Naive B cell (primary cell): Measurements from ENCODE around the gene DPYSL5. TPM values are rescaled to one million over a fixed set of nuclear protein-coding genes. Genes with fewer than 3 reads are reported as not detected.
"Not testable (repeated sequence)": the region's sequence is repeated elsewhere in the genome, so short reads cannot be mapped to it uniquely, and the experiment has no call there.

Source experiments
- ATAC-seq, 2 donors: fragments of 150-1000 bp; cut with Tn5 transposase; 2 replicates each; pipeline ENCODE4 v1.10.0; 2021; ENCODE audit warnings: low read depth in 2 of 2, mild to moderate bottlenecking in 2 of 2, moderate library complexity in 2 of 2
- DNase-seq: peaks from one replicate; pipeline ENCODE4 v3.0.0; 2022
- H3K27ac Mint-ChIP-seq, 6 donors: one replicate each; pipeline ENCODE4 v1.8.0; 2020 to 2022; ENCODE audit warnings: mild to moderate bottlenecking in 6 of 6, mixed read lengths in 6 of 6, moderate library complexity in 5 of 6, inconsistent platforms in 2 of 6
- H3K27me3 Mint-ChIP-seq, 3 donors: one replicate each; pipeline ENCODE4 v1.8.0; 2021 to 2022; ENCODE audit warnings: mixed read lengths in 3 of 3, mild to moderate bottlenecking in 1 of 3
- H3K36me3 Mint-ChIP-seq, 2 donors: one replicate each; pipeline ENCODE4 v1.8.0; 2020 to 2022; ENCODE audit warnings: mixed read lengths in 2 of 2, inconsistent platforms in 1 of 2, mild to moderate bottlenecking in 1 of 2
- H3K4me1 Mint-ChIP-seq, 3 donors: one replicate each; pipeline ENCODE4 v1.8.0; 2020 to 2022; ENCODE audit warnings: mixed read lengths in 3 of 3, inconsistent platforms in 1 of 3, mild to moderate bottlenecking in 1 of 3, moderate library complexity in 1 of 3
- H3K4me3 Mint-ChIP-seq, 8 donors: one replicate each; pipeline ENCODE4 v1.8.0; 2020 to 2022; ENCODE audit warnings: mild to moderate bottlenecking in 8 of 8, mixed read lengths in 8 of 8, moderate library complexity in 8 of 8, inconsistent platforms in 2 of 8
- H3K9me3 Mint-ChIP-seq, 7 donors: one replicate each; pipeline ENCODE4 v1.8.0; 2020 to 2022; ENCODE audit warnings: mixed read lengths in 7 of 7, mild to moderate bottlenecking in 5 of 7, inconsistent platforms in 2 of 7, moderate library complexity in 1 of 7
- polyA plus RNA-seq, 6 donors: library from polyadenylated mRNA; unstranded; fragments of 300-500 nt; fragmentation: Illumina TruSeq; gene quantifications; one replicate each; pipeline ENCODE4 v1.2.3, GENCODE V29; 2021; ENCODE audit warnings: low read depth in 6 of 6

Gene DPYSL5, protein sequence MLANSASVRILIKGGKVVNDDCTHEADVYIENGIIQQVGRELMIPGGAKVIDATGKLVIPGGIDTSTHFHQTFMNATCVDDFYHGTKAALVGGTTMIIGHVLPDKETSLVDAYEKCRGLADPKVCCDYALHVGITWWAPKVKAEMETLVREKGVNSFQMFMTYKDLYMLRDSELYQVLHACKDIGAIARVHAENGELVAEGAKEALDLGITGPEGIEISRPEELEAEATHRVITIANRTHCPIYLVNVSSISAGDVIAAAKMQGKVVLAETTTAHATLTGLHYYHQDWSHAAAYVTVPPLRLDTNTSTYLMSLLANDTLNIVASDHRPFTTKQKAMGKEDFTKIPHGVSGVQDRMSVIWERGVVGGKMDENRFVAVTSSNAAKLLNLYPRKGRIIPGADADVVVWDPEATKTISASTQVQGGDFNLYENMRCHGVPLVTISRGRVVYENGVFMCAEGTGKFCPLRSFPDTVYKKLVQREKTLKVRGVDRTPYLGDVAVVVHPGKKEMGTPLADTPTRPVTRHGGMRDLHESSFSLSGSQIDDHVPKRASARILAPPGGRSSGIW
- polyA plus RNA-seq = not detected

GRCh38 chr2:26847655-26848335, at the start of gene DPYSL5:
TSS of gene DPYSL5 (plus strand) at chr2:26848132. CDS start at chr2:26898500, 50,368 bp downstream.
- peak within 1 kb of the TSS in 1 of 6 donors; percentile 61 for H3K27ac Mint-ChIP-seq
- peaks cover 57 to 69% (median 65%) of the 10 kb centered on the region in 3 donors for H3K27me3 Mint-ChIP-seq
- peak in 1 of 2 donors; percentile 27 for ATAC-seq
- no peaks in the 10 kb centered on the region for H3K36me3 Mint-ChIP-seq
- no peaks in the 10 kb centered on the region for H3K9me3 Mint-ChIP-seq
- peak; percentile 6 for DNase-seq
- H3K4me1 Mint-ChIP-seq = peaks cover 9 to 21% (median 16%) of the 10 kb centered on the region in 3 donors
- peak within 1 kb of the TSS; percentile 63 to 90 (median 84) for H3K4me3 Mint-ChIP-seq

DNA sequence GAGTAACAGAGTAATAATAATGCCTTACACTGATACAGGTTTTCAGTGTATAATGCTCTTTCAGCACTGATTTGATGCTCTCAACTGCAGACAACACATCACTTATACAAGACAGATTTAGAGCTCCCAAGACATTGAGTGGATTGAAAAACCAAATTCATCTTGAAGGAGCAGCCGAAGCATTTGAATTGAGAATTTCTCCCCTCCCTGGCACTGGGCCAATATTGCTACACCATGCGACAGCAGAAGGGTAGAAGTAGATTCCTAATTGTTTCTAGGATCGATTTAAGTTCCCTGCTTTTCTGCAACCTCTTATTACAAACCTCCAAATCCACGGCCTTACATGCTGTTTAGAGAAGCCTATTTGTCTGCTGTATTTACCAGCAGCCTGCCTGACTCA, 46.6 kb upstream of the DPYSL5 start:
- no peak overlapping the region for H3K27ac Mint-ChIP-seq
- no peak for ATAC-seq

GRCh38 chr2:26801796-26802195, 46.1 kb upstream of the DPYSL5 start:
- H3K9me3 Mint-ChIP-seq = no peaks in the 10 kb centered on the region
- no peaks in the 10 kb centered on the region for H3K27me3 Mint-ChIP-seq
- H3K4me3 Mint-ChIP-seq = no peak overlapping the region
- H3K4me1 Mint-ChIP-seq = no peaks in the 10 kb centered on the region
- H3K36me3 Mint-ChIP-seq = no peaks in the 10 kb centered on the region
- no peak for DNase-seq
- no peak for ATAC-seq
- H3K27ac Mint-ChIP-seq = no peak overlapping the region

More for the DNA sequence above, 46.6 kb upstream of the DPYSL5 start:
- Mint-ChIP-seq H3K9me3 (no peaks in the 10 kb centered on the region), H3K4me3 (no peak overlapping the region), H3K4me1 (no peaks in the 10 kb centered on the region), H3K27me3 (no peaks in the 10 kb centered on the region), H3K36me3 (no peaks in the 10 kb centered on the region)
- DNase-seq = no peak

GRCh38 chr2:26805241-26805676, 42.7 kb upstream of the DPYSL5 start:
- no peak overlapping the region for H3K27ac Mint-ChIP-seq
- no peak for DNase-seq
- peaks cover 0 to 4% (median 0%) of the 10 kb centered on the region in 3 donors for H3K4me1 Mint-ChIP-seq
- H3K9me3 Mint-ChIP-seq = no peaks in the 10 kb centered on the region
- no peak for ATAC-seq
- H3K36me3 Mint-ChIP-seq = no peaks in the 10 kb centered on the region
- H3K27me3 Mint-ChIP-seq = peaks cover 2 to 6% (median 4%) of the 10 kb centered on the region in 3 donors
- H3K4me3 Mint-ChIP-seq = no peak overlapping the region

DNA sequence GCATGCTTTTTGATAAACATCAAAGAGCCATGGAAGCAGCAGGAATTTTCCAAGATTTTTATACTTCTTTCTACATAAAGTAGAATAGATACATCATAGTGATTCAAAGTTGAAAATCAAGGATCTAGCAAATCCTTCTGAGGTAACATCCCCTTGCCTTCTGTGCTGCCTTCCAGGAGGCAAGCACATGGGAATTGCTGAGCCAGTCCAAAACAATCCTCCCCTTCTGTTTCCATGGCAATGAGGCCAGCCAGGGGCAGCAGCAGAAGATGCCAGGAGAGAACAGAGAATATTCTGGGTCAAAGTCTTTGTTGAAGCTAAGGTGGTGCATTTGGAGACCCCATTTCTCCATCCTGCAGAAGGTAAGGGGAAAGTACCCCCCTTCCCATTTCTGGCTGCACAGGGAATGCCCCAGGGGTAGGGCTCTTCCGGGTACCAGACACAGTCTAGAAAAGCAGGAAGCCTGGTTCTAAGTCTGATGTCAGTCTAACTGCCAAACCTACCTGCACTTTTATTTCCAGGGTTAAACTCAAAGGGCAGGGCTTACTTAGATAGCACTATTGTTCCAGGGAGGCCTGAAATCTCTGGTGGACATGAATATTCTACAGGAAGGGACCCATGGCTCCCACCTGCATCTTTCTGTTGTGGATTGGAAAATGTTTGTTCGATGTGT, 40.0 kb upstream of the DPYSL5 start:
- peaks cover 0 to 7% (median 0%) of the 10 kb centered on the region in 3 donors for H3K4me1 Mint-ChIP-seq
- ATAC-seq = no peak
- no peak overlapping the region for H3K27ac Mint-ChIP-seq
- peaks cover 18 to 25% (median 19%) of the 10 kb centered on the region in 3 donors for H3K27me3 Mint-ChIP-seq
- peaks cover 0 to 3% (median 0%) of the 10 kb centered on the region in 7 donors for H3K9me3 Mint-ChIP-seq
- no peak overlapping the region for H3K4me3 Mint-ChIP-seq
- no peak for DNase-seq
- H3K36me3 Mint-ChIP-seq = no peaks in the 10 kb centered on the region

DNA sequence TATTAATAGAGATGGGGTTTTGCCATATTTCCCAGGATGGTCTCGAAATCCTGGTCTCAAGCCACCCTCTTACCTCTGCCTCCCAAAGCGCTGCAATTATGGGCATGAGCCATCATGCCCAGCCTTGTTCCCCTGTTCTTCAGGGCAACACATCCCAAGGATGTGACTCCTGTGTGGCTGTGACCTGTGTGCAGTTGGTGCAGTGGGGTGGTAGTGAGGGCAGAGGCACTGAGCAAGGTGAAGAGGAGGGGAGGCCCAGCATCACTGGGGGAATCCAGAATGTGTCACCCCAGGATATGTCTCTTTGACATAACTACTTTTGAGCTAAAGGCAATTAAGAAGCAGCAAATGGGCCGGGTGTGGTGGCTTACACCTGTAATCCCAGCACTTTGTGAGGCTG, 38.7 kb upstream of the DPYSL5 start:
- H3K9me3 Mint-ChIP-seq = peaks cover 0 to 3% (median 0%) of the 10 kb centered on the region in 7 donors
- ATAC-seq = no peak
- peaks cover 19 to 35% (median 26%) of the 10 kb centered on the region in 3 donors for H3K27me3 Mint-ChIP-seq
- H3K4me3 Mint-ChIP-seq = peak overlapping the region in 1 of 8 donors; percentile 3
- H3K27ac Mint-ChIP-seq = no peak overlapping the region
- H3K4me1 Mint-ChIP-seq = peaks cover 0 to 7% (median 0%) of the 10 kb centered on the region in 3 donors
- DNase-seq = no peak
- no peaks in the 10 kb centered on the region for H3K36me3 Mint-ChIP-seq

- peak overlapping the region in 2 of 6 donors; percentile 13 to 40 for H3K27ac Mint-ChIP-seq
- no peak overlapping the region for H3K4me3 Mint-ChIP-seq
- H3K36me3 Mint-ChIP-seq = no peaks in the 10 kb centered on the region
- no peak for DNase-seq
- H3K4me1 Mint-ChIP-seq = peaks cover 0 to 7% (median 0%) of the 10 kb centered on the region in 3 donors
- ATAC-seq = no peak
- H3K9me3 Mint-ChIP-seq = peaks cover 0 to 3% (median 0%) of the 10 kb centered on the region in 7 donors
- peaks cover 21 to 35% (median 29%) of the 10 kb centered on the region in 3 donors for H3K27me3 Mint-ChIP-seq
Measured at GRCh38 chr2:26809876-26810577, 37.9 kb upstream of the DPYSL5 start.

DNA sequence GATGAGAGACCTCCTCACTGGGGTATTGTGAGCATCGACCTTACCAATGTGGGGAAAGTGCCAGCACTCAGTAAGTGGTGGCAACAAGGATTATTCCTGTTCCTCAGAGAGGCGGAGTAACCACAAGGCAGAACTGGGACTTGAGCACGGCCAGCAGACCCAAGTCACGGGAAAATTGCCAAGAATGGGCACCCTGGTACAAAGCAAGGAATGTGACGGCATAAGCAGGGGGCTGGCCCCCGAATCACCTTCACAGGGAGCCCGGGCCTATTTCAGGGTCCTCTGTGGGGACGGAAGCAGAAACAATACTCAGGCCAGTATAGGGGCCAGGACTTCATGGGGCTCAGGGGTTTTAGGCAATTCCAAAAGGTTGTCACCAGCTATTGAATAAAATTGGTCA, 36.7 kb upstream of the DPYSL5 start:
- no peaks in the 10 kb centered on the region for H3K36me3 Mint-ChIP-seq
- H3K4me3 Mint-ChIP-seq = no peak overlapping the region
- no peak overlapping the region for H3K27ac Mint-ChIP-seq
- peaks cover 0 to 7% (median 0%) of the 10 kb centered on the region in 3 donors for H3K4me1 Mint-ChIP-seq
- peaks cover 0 to 6% (median 2%) of the 10 kb centered on the region in 7 donors for H3K9me3 Mint-ChIP-seq
- no peak for DNase-seq
- H3K27me3 Mint-ChIP-seq = peaks cover 29 to 39% (median 39%) of the 10 kb centered on the region in 3 donors
- no peak for ATAC-seq

GRCh38 chr2:26811791-26812694, 35.9 kb upstream of the DPYSL5 start:
- Mint-ChIP-seq H3K36me3 (no peaks in the 10 kb centered on the region), H3K27me3 (peaks cover 37 to 47% (median 47%) of the 10 kb centered on the region in 3 donors), H3K9me3 (peaks cover 0 to 6% (median 2%) of the 10 kb centered on the region in 7 donors), H3K27ac (no peak overlapping the region), H3K4me1 (peaks cover 0 to 7% (median 0%) of the 10 kb centered on the region in 3 donors), H3K4me3 (no peak overlapping the region)
- DNase-seq (no peak), ATAC-seq (no peak)

GRCh38 chr2:26812731-26813130, 35.2 kb upstream of the DPYSL5 start:
- H3K9me3 Mint-ChIP-seq = peaks cover 0 to 6% (median 2%) of the 10 kb centered on the region in 7 donors
- H3K36me3 Mint-ChIP-seq = no peaks in the 10 kb centered on the region
- ATAC-seq (no peak), DNase-seq (no peak)
- peaks cover 0 to 7% (median 0%) of the 10 kb centered on the region in 3 donors for H3K4me1 Mint-ChIP-seq
- no peak overlapping the region for H3K4me3 Mint-ChIP-seq
- H3K27me3 Mint-ChIP-seq = peaks cover 43 to 54% (median 52%) of the 10 kb centered on the region in 3 donors
- H3K27ac Mint-ChIP-seq = no peak overlapping the region

DNA sequence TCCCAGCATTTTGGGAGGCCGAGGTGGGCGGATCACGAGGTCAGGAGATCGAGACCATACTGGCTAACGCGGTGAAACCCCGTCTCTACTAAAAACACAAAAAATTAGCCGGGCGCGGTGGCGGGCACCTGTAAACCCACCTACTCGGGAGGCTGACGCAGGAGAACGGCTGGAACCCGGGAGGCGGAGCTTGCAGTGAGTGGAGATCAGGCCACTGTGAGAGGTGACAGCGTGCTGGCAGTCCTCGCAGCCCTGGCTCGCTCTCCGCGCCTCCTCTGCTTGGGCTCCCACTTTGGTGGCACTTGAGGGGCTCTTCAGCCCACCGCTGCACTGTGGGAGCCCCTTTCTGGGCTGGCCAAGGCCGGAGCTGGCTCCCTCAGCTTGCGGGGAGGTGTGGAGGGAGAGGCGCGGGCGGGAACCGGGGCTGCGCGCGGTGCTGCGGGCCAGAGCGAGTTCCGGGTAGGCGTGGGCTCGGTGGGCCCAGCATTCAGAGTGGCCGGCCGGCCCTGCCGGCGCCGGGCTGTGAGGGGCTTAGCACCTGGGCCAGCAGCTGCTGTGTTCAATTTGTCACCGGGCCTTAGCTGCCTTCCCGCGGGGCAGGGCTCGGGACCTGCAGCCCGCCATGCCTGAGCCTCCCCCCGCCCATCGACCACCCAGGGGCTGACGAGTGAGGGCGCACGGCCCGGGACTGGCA, 33.7 kb upstream of the DPYSL5 start:
- H3K36me3 Mint-ChIP-seq, ATAC-seq, H3K27ac Mint-ChIP-seq, H3K9me3 Mint-ChIP-seq, DNase-seq, H3K4me3 Mint-ChIP-seq, H3K4me1 Mint-ChIP-seq: not testable (repeated sequence)
- H3K27me3 Mint-ChIP-seq = peaks cover 49 to 69% (median 65%) of the 10 kb centered on the region in 3 donors
